GM20000 (cell line): ENCODE measurements around the gene PRRG1.

Source experiments
- DNase-seq: peaks from one replicate; pipeline ENCODE4 v3.0.0; 2012; ENCODE audit warnings: low spot score
- CTCF ChIP-seq: IDR thresholded peaks from 2 replicates; pipeline ENCODE4 v1.5.1; 2012; ENCODE audit warnings: mild to moderate bottlenecking, control low read depth; ENCODE audit errors: extremely low read depth, missing control alignments

The PRRG1 gene

GRCh38 chrX:37378404-37378803, 29.2 kb downstream of the PRRG1 start:
- no peak for DNase-seq
- TF ChIP-seq CTCF, result no peak

GRCh38 chrX:37378830-37379229, 29.7 kb downstream of the PRRG1 start:
- no peak for DNase-seq
- TF ChIP-seq CTCF, result no peak

- TF ChIP-seq CTCF, result no peak
- no peak for DNase-seq
Measured at GRCh38 chrX:37380256-37380655, 31.1 kb downstream of the PRRG1 start.

GRCh38 chrX:37380924-37381323, 31.8 kb downstream of the PRRG1 start:
- TF ChIP-seq CTCF, result no peak
- no peak for DNase-seq

GRCh38 chrX:37383313-37383712, 34.1 kb downstream of the PRRG1 start:
- no peak for TF ChIP-seq CTCF
- DNase-seq, result no peak

GRCh38 chrX:37388413-37388812, 39.2 kb downstream of the PRRG1 start:
- TF ChIP-seq CTCF, result no peak

GRCh38 chrX:37405956-37406355, 56.8 kb downstream of the PRRG1 start:
- DNase-seq, result no peak
- TF ChIP-seq CTCF, result no peak

More at GRCh38 chrX:37388413-37388812, 39.2 kb downstream of the PRRG1 start:
- no peak for DNase-seq
